Astrocyte (in vitro differentiated cells and primary cell): ENCODE data around the gene DGKE. TPM values are rescaled to one million over a fixed set of nuclear protein-coding genes. Genes with fewer than 3 reads are reported as not detected.

ENCODE experiments used
- DNase-seq: peaks from one replicate; pipeline ENCODE4 v3.0.0-alpha.2; 2010; ENCODE audit warnings: low read depth
- FAIRE-seq: peaks from 2 replicates; lab custom pipeline; 2011; peaks lifted over from hg19 to GRCh38; lab: Jason Lieb, UNC
- H2AFZ ChIP-seq: 2 replicates; pipeline ENCODE4 v1.6.0; 2012; ENCODE audit warnings: low read depth, low read length, inconsistent platforms
- H3K27ac ChIP-seq: 2 replicates; pipeline ENCODE4 v1.5.1; 2011; ENCODE audit warnings: low read depth, low read length, inconsistent platforms
- H3K27me3 ChIP-seq: 2 replicates; pipeline ENCODE4 v1.6.0; 2011; ENCODE audit warnings: low read length, inconsistent platforms; ENCODE audit not compliant: insufficient read depth
- H3K36me3 ChIP-seq: 2 replicates; pipeline ENCODE4 v1.5.1; 2011; ENCODE audit warnings: low read length, inconsistent platforms; ENCODE audit not compliant: insufficient read depth
- H3K4me1 ChIP-seq: 2 replicates; pipeline ENCODE4 v1.5.1; 2011; ENCODE audit warnings: low read length, inconsistent platforms; ENCODE audit not compliant: insufficient read depth
- H3K4me2 ChIP-seq: 2 replicates; pipeline ENCODE4 v1.6.0; 2012; ENCODE audit warnings: low read length, inconsistent platforms
- H3K4me3 ChIP-seq: 2 replicates; pipeline ENCODE4 v1.5.1; 2011; ENCODE audit warnings: low read depth, mild to moderate bottlenecking, low read length, inconsistent platforms; ENCODE audit not compliant: insufficient read depth
- H3K79me2 ChIP-seq: 2 replicates; pipeline ENCODE4 v1.6.0; 2012; ENCODE audit warnings: mild to moderate bottlenecking, low read length, inconsistent platforms; ENCODE audit not compliant: insufficient read depth
- H3K9ac ChIP-seq: 2 replicates; pipeline ENCODE4 v1.6.0; 2012; ENCODE audit warnings: mild to moderate bottlenecking, low read length, inconsistent platforms
- H3K9me3 ChIP-seq: 2 replicates; pipeline ENCODE4 v1.5.1; 2012; ENCODE audit warnings: low read depth, mild to moderate bottlenecking, low read length, inconsistent platforms; ENCODE audit not compliant: insufficient read depth
- H4K20me1 ChIP-seq: 2 replicates; pipeline ENCODE4 v1.6.0; 2012; ENCODE audit warnings: low read length, inconsistent platforms; ENCODE audit not compliant: insufficient read depth
- H3K27ac Mint-ChIP-seq: one replicate; pipeline ENCODE4 v1.8.0; 2021; ENCODE audit warnings: mild to moderate bottlenecking, mixed read lengths; ENCODE audit not compliant: unreplicated experiment
- H3K27me3 Mint-ChIP-seq: one replicate; pipeline ENCODE4 v1.8.0; 2021; ENCODE audit warnings: low read depth, mixed read lengths; ENCODE audit not compliant: unreplicated experiment
- H3K36me3 Mint-ChIP-seq: one replicate; pipeline ENCODE4 v1.8.0; 2021; ENCODE audit warnings: low read depth, mixed read lengths; ENCODE audit not compliant: unreplicated experiment
- H3K4me1 Mint-ChIP-seq: one replicate; pipeline ENCODE4 v1.8.0; 2021; ENCODE audit warnings: low read depth, mixed read lengths; ENCODE audit not compliant: unreplicated experiment
- H3K4me3 Mint-ChIP-seq: one replicate; pipeline ENCODE4 v1.8.0; 2021; ENCODE audit warnings: mild to moderate bottlenecking, moderate library complexity, mixed read lengths; ENCODE audit not compliant: unreplicated experiment
- H3K9me3 Mint-ChIP-seq: one replicate; pipeline ENCODE4 v1.8.0; 2021; ENCODE audit warnings: mild to moderate bottlenecking, mixed read lengths; ENCODE audit not compliant: unreplicated experiment
- CTCF ChIP-seq: IDR thresholded peaks from 2 replicates; pipeline ENCODE4 v1.5.1; 2011; ENCODE audit warnings: low read depth, mild to moderate bottlenecking, inconsistent platforms, low read length, moderate library complexity; ENCODE audit not compliant: insufficient read depth
- EZH2 ChIP-seq: IDR thresholded peaks from 2 replicates; pipeline ENCODE4 v1.6.1; 2012; ENCODE audit warnings: mild to moderate bottlenecking, low read length, inconsistent platforms; ENCODE audit not compliant: insufficient read depth
- total RNA-seq: library from RNA; stranded (reverse); gene quantifications from 2 replicates; pipeline ENCODE4 v1.2.1, GENCODE V29; 2021

The DGKE gene
- total RNA-seq, 1 donor from 2014 or later, result 5.5 TPM

GRCh38 chr17:56887105-56887504, 53.2 kb downstream of the DGKE start:
- peak overlapping the region; percentile 24 for H3K27ac Mint-ChIP-seq
- no peaks in the 10 kb centered on the region for H3K36me3 ChIP-seq
- H3K27me3 ChIP-seq, result no peaks in the 10 kb centered on the region
- H3K4me1 ChIP-seq, result no peaks in the 10 kb centered on the region
- FAIRE-seq (no peak), DNase-seq (peak; percentile 4)
- TF ChIP-seq EZH2, result no peak
- TF ChIP-seq CTCF, result no peak
- H3K9me3 ChIP-seq, result peaks cover 3% of the 10 kb centered on the region
- no peak overlapping the region for H3K4me2 ChIP-seq
- no peak overlapping the region for H3K9ac ChIP-seq
- H3K27ac ChIP-seq, result no peak overlapping the region
- no peaks in the 10 kb centered on the region for H4K20me1 ChIP-seq
- H3K36me3 Mint-ChIP-seq, result peaks cover 44% of the 10 kb centered on the region
- peaks cover 7% of the 10 kb centered on the region for H3K9me3 Mint-ChIP-seq
- H3K27me3 Mint-ChIP-seq, result no peaks in the 10 kb centered on the region
- no peak overlapping the region for H3K4me3 ChIP-seq
- peaks cover 7% of the 10 kb centered on the region for H3K4me1 Mint-ChIP-seq
- H3K4me3 Mint-ChIP-seq, result no peak overlapping the region
- H3K79me2 ChIP-seq, result no peaks in the 10 kb centered on the region
- no peak overlapping the region for H2AFZ ChIP-seq

DNA sequence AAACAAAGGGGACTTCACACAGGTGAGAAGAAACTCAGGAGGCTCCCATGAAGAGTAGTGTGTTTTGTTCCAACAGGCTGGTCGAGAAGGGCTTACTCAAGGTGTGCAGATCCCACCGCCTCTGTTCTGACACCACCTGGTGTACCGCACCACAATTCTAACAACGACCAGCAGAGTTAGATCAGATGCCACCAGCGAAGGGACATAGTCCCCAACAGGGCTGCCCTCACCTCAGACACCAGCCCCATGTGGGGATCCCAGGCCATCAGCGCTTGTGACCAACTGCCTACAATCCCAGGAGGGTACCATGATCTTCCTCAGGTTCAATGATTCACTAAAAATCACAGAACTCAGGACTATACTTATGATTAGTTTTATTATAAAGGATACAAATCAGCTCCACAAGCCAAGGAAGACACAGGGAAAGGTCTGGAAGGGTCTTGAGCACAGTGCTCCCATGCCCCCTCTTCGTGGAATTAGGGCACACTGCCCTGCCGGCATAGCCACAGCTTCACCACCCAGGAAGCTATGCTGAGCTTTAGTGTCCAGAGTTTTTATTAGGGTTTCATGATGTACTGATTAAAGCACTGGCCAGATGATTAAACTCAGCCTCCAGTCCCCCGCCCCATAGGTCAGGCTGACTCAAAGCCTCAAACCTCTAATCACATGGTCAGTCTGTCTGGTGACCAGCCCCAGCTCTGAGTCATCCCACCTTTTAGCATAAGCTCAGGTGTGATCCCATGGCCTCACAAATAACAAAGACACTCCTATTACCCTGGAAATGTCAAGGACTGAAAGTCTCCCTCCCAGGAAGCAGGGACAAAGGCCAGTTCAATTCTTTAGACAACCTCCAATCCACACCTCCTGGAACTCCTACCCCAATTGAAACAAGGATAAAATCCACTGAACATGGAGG, 53.9 kb downstream of the DGKE start:
- Mint-ChIP-seq H3K27ac (peak overlapping the region; percentile 24), H3K4me3 (no peak overlapping the region), H3K27me3 (no peaks in the 10 kb centered on the region), H3K4me1 (peaks cover 7% of the 10 kb centered on the region), H3K9me3 (peaks cover 7% of the 10 kb centered on the region), H3K36me3 (peaks cover 51% of the 10 kb centered on the region)
- no peak overlapping the region for H3K9ac ChIP-seq
- no peak overlapping the region for H2AFZ ChIP-seq
- H4K20me1 ChIP-seq, result no peaks in the 10 kb centered on the region
- no peaks in the 10 kb centered on the region for H3K27me3 ChIP-seq
- H3K79me2 ChIP-seq, result no peaks in the 10 kb centered on the region
- H3K27ac ChIP-seq, result no peak overlapping the region
- TF ChIP-seq CTCF (no peak), EZH2 (no peak)
- no peak overlapping the region for H3K4me2 ChIP-seq
- H3K4me1 ChIP-seq, result no peaks in the 10 kb centered on the region
- no peaks in the 10 kb centered on the region for H3K36me3 ChIP-seq
- H3K9me3 ChIP-seq, result peaks cover 3% of the 10 kb centered on the region
- DNase-seq (no peak), FAIRE-seq (no peak)
- H3K4me3 ChIP-seq, result no peak overlapping the region

DNA sequence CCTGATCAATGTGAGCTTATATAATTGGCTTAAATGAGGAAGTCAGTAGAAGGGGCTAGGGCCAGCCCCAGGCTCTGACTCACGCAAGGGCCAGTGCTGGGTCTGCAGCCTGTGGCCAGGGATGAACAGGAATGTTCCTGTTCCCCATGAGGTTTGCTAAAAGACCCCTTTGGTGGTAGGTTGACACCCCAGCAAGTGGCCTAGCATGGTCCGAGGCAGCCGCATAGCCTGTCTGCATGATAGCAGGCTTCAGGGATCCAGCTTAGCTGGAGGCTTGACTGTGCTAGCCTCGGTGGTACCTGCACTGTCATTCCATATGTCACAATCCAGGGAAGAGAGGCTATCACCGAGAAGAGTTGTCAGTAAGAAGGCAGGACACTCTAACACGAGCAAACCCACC, 56.4 kb downstream of the DGKE start:
- no peaks in the 10 kb centered on the region for H3K27me3 ChIP-seq
- no peaks in the 10 kb centered on the region for H3K27me3 Mint-ChIP-seq
- H3K4me2 ChIP-seq, result no peak overlapping the region
- no peak overlapping the region for H3K27ac ChIP-seq
- no peaks in the 10 kb centered on the region for H3K4me1 ChIP-seq
- FAIRE-seq (no peak), DNase-seq (no peak)
- H3K79me2 ChIP-seq, result no peaks in the 10 kb centered on the region
- H3K27ac Mint-ChIP-seq, result peak overlapping the region; percentile 37
- peaks cover 3% of the 10 kb centered on the region for H3K36me3 ChIP-seq
- no peak overlapping the region for H3K4me3 Mint-ChIP-seq
- H3K4me3 ChIP-seq, result no peak overlapping the region
- TF ChIP-seq CTCF (no peak), EZH2 (no peak)
- no peak overlapping the region for H2AFZ ChIP-seq
- H3K9me3 Mint-ChIP-seq, result peaks cover 7% of the 10 kb centered on the region
- peaks cover 7% of the 10 kb centered on the region for H3K4me1 Mint-ChIP-seq
- no peak overlapping the region for H3K9ac ChIP-seq
- H4K20me1 ChIP-seq, result no peaks in the 10 kb centered on the region
- H3K9me3 ChIP-seq, result peaks cover 3% of the 10 kb centered on the region
- H3K36me3 Mint-ChIP-seq, result peaks cover 66% of the 10 kb centered on the region
